Measurements from ENCODE around the gene FAM136A.
A peak's percentile ranks its signal among the peaks of the same experiment; 100 is the strongest.

FAM136A gene

GRCh38 chr2:70301344-70302194 lies at the start of gene FAM136A:
Gene FAM136A (minus strand): TSS chr2:70302067. CDS start chr2:70302011, 56 bp downstream.
- DNase-seq (peak; percentile 92), ATAC-seq (peak; percentile 80)
- H3K27me3 Mint-ChIP-seq: no peaks in the 10 kb centered on the region
- H3K9me3 Mint-ChIP-seq: no peaks in the 10 kb centered on the region
- H3K4me1 Mint-ChIP-seq: peaks cover 37% of the 10 kb centered on the region
- H3K4me3 Mint-ChIP-seq: peak within 1 kb of the TSS; percentile 95
- H3K27ac Mint-ChIP-seq: peak within 1 kb of the TSS; percentile 95
- H3K36me3 Mint-ChIP-seq (ENCODE audit: low read depth): peaks cover 39% of the 10 kb centered on the region

- Mint-ChIP-seq H3K27ac (no peak overlapping the region), H3K27me3 (peaks cover 6% of the 10 kb centered on the region), H3K4me3 (no peak overlapping the region), H3K4me1 (no peaks in the 10 kb centered on the region), H3K36me3 (ENCODE audit: low read depth) (no peaks in the 10 kb centered on the region), H3K9me3 (no peaks in the 10 kb centered on the region)
- DNase-seq (no peak), ATAC-seq (no peak)
Observed at GRCh38 chr2:70349921-70350685, 48.2 kb upstream of the FAM136A start.

- Mint-ChIP-seq H3K27ac (no peak overlapping the region), H3K9me3 (no peaks in the 10 kb centered on the region), H3K4me3 (no peak overlapping the region), H3K27me3 (peaks cover 5% of the 10 kb centered on the region), H3K36me3 (ENCODE audit: low read depth) (no peaks in the 10 kb centered on the region), H3K4me1 (no peaks in the 10 kb centered on the region)
- DNase-seq: no peak
- no peak for ATAC-seq
Observed at GRCh38 chr2:70347831-70348230, 46.0 kb upstream of the FAM136A start.

- H3K27ac Mint-ChIP-seq: no peak overlapping the region
- H3K27me3 Mint-ChIP-seq: peaks cover 9% of the 10 kb centered on the region
- H3K9me3 Mint-ChIP-seq: no peaks in the 10 kb centered on the region
- no peak overlapping the region for H3K4me3 Mint-ChIP-seq
- H3K36me3 Mint-ChIP-seq (ENCODE audit: low read depth): no peaks in the 10 kb centered on the region
- no peak for DNase-seq
- H3K4me1 Mint-ChIP-seq: no peaks in the 10 kb centered on the region
- no peak for ATAC-seq
Observed at GRCh38 chr2:70344195-70344594, 42.3 kb upstream of the FAM136A start.

- H3K4me3 Mint-ChIP-seq: no peak overlapping the region
- H3K36me3 Mint-ChIP-seq (ENCODE audit: low read depth): no peaks in the 10 kb centered on the region
- no peaks in the 10 kb centered on the region for H3K4me1 Mint-ChIP-seq
- H3K27me3 Mint-ChIP-seq: peaks cover 9% of the 10 kb centered on the region
- H3K9me3 Mint-ChIP-seq: no peaks in the 10 kb centered on the region
- no peak overlapping the region for H3K27ac Mint-ChIP-seq
- ATAC-seq (no peak), DNase-seq (no peak)
Observed at GRCh38 chr2:70341477-70341765, 39.6 kb upstream of the FAM136A start.

- no peaks in the 10 kb centered on the region for H3K36me3 Mint-ChIP-seq (ENCODE audit: low read depth)
- H3K27ac Mint-ChIP-seq: no peak overlapping the region
- H3K27me3 Mint-ChIP-seq: peaks cover 9% of the 10 kb centered on the region
- H3K4me1 Mint-ChIP-seq: no peaks in the 10 kb centered on the region
- no peak overlapping the region for H3K4me3 Mint-ChIP-seq
- ATAC-seq: no peak
- DNase-seq: peak; percentile 21
- no peaks in the 10 kb centered on the region for H3K9me3 Mint-ChIP-seq
Observed at GRCh38 chr2:70340761-70341476, 39.1 kb upstream of the FAM136A start.

GRCh38 chr2:70340075-70340474 lies 38.2 kb upstream of the FAM136A start:
- Mint-ChIP-seq H3K9me3 (no peaks in the 10 kb centered on the region), H3K36me3 (ENCODE audit: low read depth) (no peaks in the 10 kb centered on the region), H3K27ac (no peak overlapping the region), H3K4me1 (no peaks in the 10 kb centered on the region), H3K4me3 (no peak overlapping the region), H3K27me3 (peaks cover 9% of the 10 kb centered on the region)
- DNase-seq (no peak), ATAC-seq (no peak)

- Mint-ChIP-seq H3K36me3 (ENCODE audit: low read depth) (no peaks in the 10 kb centered on the region), H3K4me1 (no peaks in the 10 kb centered on the region), H3K27me3 (peaks cover 6% of the 10 kb centered on the region), H3K4me3 (no peak overlapping the region), H3K27ac (no peak overlapping the region), H3K9me3 (no peaks in the 10 kb centered on the region)
- no peak for DNase-seq
- ATAC-seq: no peak
Observed at GRCh38 chr2:70336552-70336951, 34.7 kb upstream of the FAM136A start.

GRCh38 chr2:70331012-70331411 lies 29.1 kb upstream of the FAM136A start:
- H3K4me3 Mint-ChIP-seq: no peak overlapping the region
- no peak for DNase-seq
- no peaks in the 10 kb centered on the region for H3K4me1 Mint-ChIP-seq
- H3K27me3 Mint-ChIP-seq: no peaks in the 10 kb centered on the region
- no peaks in the 10 kb centered on the region for H3K9me3 Mint-ChIP-seq
- H3K27ac Mint-ChIP-seq: no peak overlapping the region
- no peaks in the 10 kb centered on the region for H3K36me3 Mint-ChIP-seq (ENCODE audit: low read depth)
- ATAC-seq: no peak

- no peaks in the 10 kb centered on the region for H3K27me3 Mint-ChIP-seq
- no peak for DNase-seq
- H3K4me1 Mint-ChIP-seq: no peaks in the 10 kb centered on the region
- H3K4me3 Mint-ChIP-seq: no peak overlapping the region
- H3K36me3 Mint-ChIP-seq (ENCODE audit: low read depth): no peaks in the 10 kb centered on the region
- no peak overlapping the region for H3K27ac Mint-ChIP-seq
- no peak for ATAC-seq
- no peaks in the 10 kb centered on the region for H3K9me3 Mint-ChIP-seq
Observed at GRCh38 chr2:70330476-70330875, 28.6 kb upstream of the FAM136A start.

- Mint-ChIP-seq H3K27ac (no peak overlapping the region), H3K36me3 (ENCODE audit: low read depth) (no peaks in the 10 kb centered on the region), H3K4me1 (no peaks in the 10 kb centered on the region), H3K4me3 (no peak overlapping the region), H3K27me3 (no peaks in the 10 kb centered on the region), H3K9me3 (no peaks in the 10 kb centered on the region)
- no peak for DNase-seq
- no peak for ATAC-seq
Observed at GRCh38 chr2:70328921-70329561, 27.2 kb upstream of the FAM136A start.

GRCh38 chr2:70325875-70326274 lies 24.0 kb upstream of the FAM136A start:
- no peaks in the 10 kb centered on the region for H3K27me3 Mint-ChIP-seq
- ATAC-seq (no peak), DNase-seq (no peak)
- H3K36me3 Mint-ChIP-seq (ENCODE audit: low read depth): no peaks in the 10 kb centered on the region
- H3K9me3 Mint-ChIP-seq: no peaks in the 10 kb centered on the region
- H3K4me1 Mint-ChIP-seq: peaks cover 7% of the 10 kb centered on the region
- no peak overlapping the region for H3K27ac Mint-ChIP-seq
- H3K4me3 Mint-ChIP-seq: no peak overlapping the region

- Mint-ChIP-seq H3K4me3 (no peak overlapping the region), H3K9me3 (no peaks in the 10 kb centered on the region), H3K27me3 (no peaks in the 10 kb centered on the region), H3K27ac (peak overlapping the region; percentile 1), H3K4me1 (peaks cover 7% of the 10 kb centered on the region), H3K36me3 (ENCODE audit: low read depth) (no peaks in the 10 kb centered on the region)
- peak; percentile 77 for ATAC-seq
- DNase-seq: no peak
Observed at GRCh38 chr2:70322518-70322917, 20.7 kb upstream of the FAM136A start.

GRCh38 chr2:70321370-70321769 lies 19.5 kb upstream of the FAM136A start:
- no peaks in the 10 kb centered on the region for H3K9me3 Mint-ChIP-seq
- H3K4me3 Mint-ChIP-seq: no peak overlapping the region
- no peak overlapping the region for H3K27ac Mint-ChIP-seq
- DNase-seq: no peak
- no peak for ATAC-seq
- no peaks in the 10 kb centered on the region for H3K36me3 Mint-ChIP-seq (ENCODE audit: low read depth)
- H3K4me1 Mint-ChIP-seq: peaks cover 7% of the 10 kb centered on the region
- H3K27me3 Mint-ChIP-seq: no peaks in the 10 kb centered on the region
